ENCODE results near the gene AKNA.

DNA sequence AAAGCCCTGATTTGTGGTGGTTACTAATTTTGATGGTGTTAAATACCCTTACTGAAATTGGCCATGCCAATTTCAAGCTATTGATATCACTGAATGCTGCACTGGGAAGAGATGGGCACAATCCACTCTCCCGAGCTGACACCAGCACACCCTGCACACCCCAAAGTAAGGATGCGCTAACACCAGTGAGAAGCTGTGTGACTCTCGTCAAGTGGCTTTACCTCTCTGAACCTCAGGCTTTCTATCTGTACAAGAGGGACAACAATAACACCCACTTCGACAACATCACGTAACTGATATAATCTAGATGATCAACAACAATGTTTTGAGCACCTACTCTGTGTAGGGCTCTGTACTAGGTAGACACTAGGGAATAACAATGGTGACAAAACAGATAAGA lies 8.0 kb upstream of the AKNA start:
- TF ChIP-seq POLR2AphosphoS5 (IDR thresholded peaks at IDR 0.05; ENCODE audit: low read depth, low read length) (no peak), POLR2A (IDR thresholded peaks at IDR 0.05; ENCODE audit: low read depth, low read length) (no peak), TAF1 (IDR thresholded peaks at IDR 0.05; ENCODE audit: low read depth, low read length) (no peak), SPI1 (IDR thresholded peaks at IDR 0.05; ENCODE audit: low read depth, low read length) (no peak), POU2F2 (IDR thresholded peaks at IDR 0.05; ENCODE audit: low read depth, low read length) (no peak)
